IMR-90 (cell line): ENCODE measurements around the gene LENG1. TPM values are rescaled to one million over a fixed set of nuclear protein-coding genes. Genes with fewer than 3 reads are reported as not detected.

Experiments used
- ATAC-seq: fragments of 200-7000 bp; cut with Tn5 transposase; 2 replicates; pipeline ENCODE4 v1.9.1; 2020; ENCODE audit warnings: low read depth, mild to moderate bottlenecking, moderate library complexity
- BruUV-seq: library from RNA; stranded (reverse); fragments of 400-500 nt; replicated peaks from 2 replicates; lab custom pipeline; 2021; lab: Mats Ljungman, UMichigan
- CTCF ChIA-PET: fragments of 300-600 bp; formaldehyde crosslinking; extraction: SDS; loops from one replicate; lab custom pipeline; 2021; ENCODE audit warnings: antibody characterized with exemption; lab: Yijun Ruan, JAX
- POLR2A ChIA-PET: fragments of 300-600 bp; sonication (Branson Sonifier 250); formaldehyde crosslinking; loops from one replicate; lab custom pipeline; 2022; ENCODE audit warnings: antibody characterized with exemption; ENCODE audit not compliant: unreplicated experiment; lab: Charles Lee
- DNase-seq: peaks from one replicate; pipeline ENCODE4 v3.0.0; 2013
- H2AFZ ChIP-seq: replicated peaks from 2 replicates; pipeline ENCODE3; 2013; ENCODE audit warnings: low read length, mild to moderate bottlenecking; ENCODE audit not compliant: poor library complexity
- H2AK5ac ChIP-seq: 2 replicates; pipeline ENCODE4 v1.6.1; 2013; ENCODE audit warnings: low read depth, low read length, inconsistent platforms
- H2AK9ac ChIP-seq: replicated peaks from 2 replicates; pipeline ENCODE3; 2013; ENCODE audit warnings: mild to moderate bottlenecking, low read depth, low read length, moderate library complexity; ENCODE audit not compliant: poor library complexity
- H2BK120ac ChIP-seq: 2 replicates; pipeline ENCODE4 v1.6.1; 2013; ENCODE audit warnings: low read depth, low read length, inconsistent platforms
- H2BK15ac ChIP-seq: 3 replicates; pipeline ENCODE4 v1.6.1; 2013; ENCODE audit warnings: low read depth, low read length, inconsistent platforms
- H2BK20ac ChIP-seq: 2 replicates; pipeline ENCODE4 v1.6.1; 2013; ENCODE audit warnings: low read depth, mild to moderate bottlenecking, inconsistent platforms, low read length, moderate library complexity
- H2BK5ac ChIP-seq: 2 replicates; pipeline ENCODE4 v1.6.1; 2013; ENCODE audit warnings: mild to moderate bottlenecking, low read depth, low read length, inconsistent platforms; ENCODE audit not compliant: poor library complexity, severe bottlenecking
- H3K14ac ChIP-seq: replicated peaks from 2 replicates; pipeline ENCODE4 v1.6.1; 2013; ENCODE audit warnings: low read depth, low read length, inconsistent platforms
- H3K18ac ChIP-seq: 2 replicates; pipeline ENCODE4 v1.6.1; 2013; ENCODE audit warnings: low read depth, low read length, control low read depth
- H3K23ac ChIP-seq: 2 replicates; pipeline ENCODE4 v1.6.1; 2013; ENCODE audit warnings: low read depth, low read length, inconsistent platforms
- H3K27ac ChIP-seq: 2 replicates; pipeline ENCODE4 v1.5.1; 2013; ENCODE audit warnings: mild to moderate bottlenecking, control low read depth, low read length; ENCODE audit not compliant: insufficient read depth
- H3K27me3 ChIP-seq: 2 replicates; pipeline ENCODE4 v1.6.1; 2013; ENCODE audit warnings: low read length; ENCODE audit not compliant: control insufficient read depth, insufficient read depth
- H3K36me3 ChIP-seq: 2 replicates; pipeline ENCODE4 v1.6.1; 2013; ENCODE audit warnings: low read length, mixed read lengths; ENCODE audit not compliant: control insufficient read depth, insufficient read depth
- H3K4ac ChIP-seq: 2 replicates; pipeline ENCODE4 v1.6.1; 2013; ENCODE audit warnings: low read depth, low read length, inconsistent platforms
- H3K4me1 ChIP-seq: 2 replicates; pipeline ENCODE4 v1.6.1; 2013; ENCODE audit warnings: low read length, mixed read lengths; ENCODE audit not compliant: control insufficient read depth, insufficient read depth
- H3K4me2 ChIP-seq: 2 replicates; pipeline ENCODE4 v1.6.1; 2013; ENCODE audit warnings: low read depth, mild to moderate bottlenecking, control low read depth, low read length, moderate library complexity
- H3K4me3 ChIP-seq: 2 replicates; pipeline ENCODE4 v1.5.1; 2013; ENCODE audit warnings: low read depth, mild to moderate bottlenecking, control low read depth, low read length, moderate library complexity; ENCODE audit not compliant: insufficient read depth
- H3K56ac ChIP-seq: 2 replicates; pipeline ENCODE4 v1.6.1; 2013; ENCODE audit warnings: low read length, inconsistent platforms; ENCODE audit not compliant: insufficient read depth; ENCODE audit errors: extremely low read depth
- H3K79me1 ChIP-seq, 2 experiments: 2 replicates each; pipeline ENCODE4 v1.6.1; 2013; ENCODE audit warnings: low read length in 2 of 2, inconsistent platforms in 1 of 2, low read depth in 1 of 2
- H3K9ac ChIP-seq: 2 replicates; pipeline ENCODE4 v1.6.1; 2013; ENCODE audit warnings: low read depth, low read length, control low read depth
- H3K9me1 ChIP-seq: 2 replicates; pipeline ENCODE4 v1.6.1; 2013; ENCODE audit warnings: low read length, inconsistent platforms; ENCODE audit not compliant: insufficient read depth
- H3K9me3 ChIP-seq: 2 replicates; pipeline ENCODE4 v1.6.1; 2013; ENCODE audit warnings: low read length; ENCODE audit not compliant: control insufficient read depth, insufficient read depth
- H4K20me1 ChIP-seq: 2 replicates; pipeline ENCODE4 v1.6.1; 2013; ENCODE audit warnings: low read length, inconsistent platforms; ENCODE audit not compliant: insufficient read depth
- H4K5ac ChIP-seq: 2 replicates; pipeline ENCODE4 v1.6.1; 2013; ENCODE audit warnings: mild to moderate bottlenecking, low read depth, low read length, control low read depth
- H4K8ac ChIP-seq, 2 experiments: 2 replicates each; pipeline ENCODE4 v1.6.1; 2013; ENCODE audit warnings: low read depth in 2 of 2, low read length in 2 of 2, control low read depth in 1 of 2, inconsistent platforms in 1 of 2
- H4K91ac ChIP-seq: 2 replicates; pipeline ENCODE4 v1.6.1; 2013; ENCODE audit warnings: low read depth, low read length, inconsistent platforms; ENCODE audit not compliant: insufficient read depth
- BHLHE40 ChIP-seq: fragments of 150-350 bp; IDR thresholded peaks from 2 replicates; pipeline ENCODE4 v1.6.1; 2016; ENCODE audit warnings: mild to moderate bottlenecking, low read depth, low read length
- FOS ChIP-seq: fragments of 150-350 bp; IDR thresholded peaks from 2 replicates; pipeline ENCODE4 v1.6.1; 2016; ENCODE audit warnings: low read depth, low read length
- MAFK ChIP-seq: IDR thresholded peaks from 2 replicates; pipeline ENCODE4 v1.6.1; 2012; ENCODE audit warnings: low read depth, low read length, improper control_type of control experiment
- MXI1 ChIP-seq: IDR thresholded peaks from 2 replicates; pipeline ENCODE4 v1.6.1; 2012; ENCODE audit warnings: low read depth, mild to moderate bottlenecking, low read length, moderate library complexity, borderline replicate concordance
- POLR2A ChIP-seq: IDR thresholded peaks from 2 replicates; pipeline ENCODE4 v1.6.1; 2012; ENCODE audit warnings: mild to moderate bottlenecking, low read depth, low read length
- RCOR1 ChIP-seq: IDR thresholded peaks from 2 replicates; pipeline ENCODE4 v1.6.1; 2012; ENCODE audit warnings: mild to moderate bottlenecking, low read length, improper control_type of control experiment; ENCODE audit not compliant: insufficient replicate concordance
- SMC3 ChIP-seq: fragments of 150-350 bp; IDR thresholded peaks from 2 replicates; pipeline ENCODE4 v1.6.1; 2016; ENCODE audit warnings: low read depth, mild to moderate bottlenecking, antibody characterized with exemption, low read length, moderate library complexity
- WGBS, 2 experiments: methylation state at CpG; one replicate each; pipeline versions ENCODE4 v1.1.5 to v1.1.7; 2013; ENCODE audit warnings: missing lambda C conversion rate in 2 of 2; ENCODE audit not compliant: insufficient read length in 1 of 2; ENCODE audit errors: extremely low coverage in 2 of 2; 5-methylcytosine and 5-hydroxymethylcytosine counted together
- dilution Hi-C: fragments of 300-500 bp; cut with HindIII; formaldehyde crosslinking; loops from one replicate; pipeline ENCODE4 v1.14.3; 2018; ENCODE audit warnings: low sequenced_read_pairs; ENCODE audit not compliant: unreplicated experiment
- in situ Hi-C: fragments of 300-500 bp; cut with MboI; formaldehyde crosslinking; loops from 3 replicates; pipeline ENCODE4 v1.14.3; 2019; ENCODE audit warnings: low sequenced_read_pairs, inconsistent platforms, mixed read lengths
- intact Hi-C: fragments of 100-400 bp; cut with micrococcal nuclease; formaldehyde crosslinking; loops from 2 replicates; pipeline ENCODE4 v1.10.0; 2022
- polyA plus RNA-seq, 3 experiments: library from polyadenylated mRNA; depleted of rRNA; stranded (reverse); fragments of >200 nt; gene quantifications; 2 replicates each; pipeline ENCODE4 v1.2.3, GENCODE V29; 2012; ENCODE audit warnings: low replicate concordance in 1 of 3
- total RNA-seq: library from RNA; depleted of rRNA; stranded (reverse); fragments of >200 nt; gene quantifications from 2 replicates; pipeline ENCODE4 v1.2.3, GENCODE V29; 2012
- TF ChIP-seq, protein P1 (sequence below): fragments of 150-350 bp; IDR thresholded peaks from 2 replicates; pipeline ENCODE4 v1.6.1; 2016; ENCODE audit warnings: low read depth, mild to moderate bottlenecking, low read length, moderate library complexity, borderline replicate concordance
- TF ChIP-seq, protein P2 (sequence below): fragments of 150-350 bp; IDR thresholded peaks from 2 replicates; pipeline ENCODE4 v1.6.1; 2017; ENCODE audit warnings: mild to moderate bottlenecking, antibody characterized with exemption, low read length, low read depth
- TF ChIP-seq, protein P3 (sequence below): conservative IDR thresholded peaks from 2 replicates; pipeline ENCODE4 v1.5.1; 2012; ENCODE audit warnings: mild to moderate bottlenecking, low read depth, low read length, improper control_type of control experiment

Gene LENG1
- total and polyA plus RNA-seq, 2 of the 4 experiments (the other 2 are of a cell fraction) = 2.7 to 5.3 TPM

DNA sequence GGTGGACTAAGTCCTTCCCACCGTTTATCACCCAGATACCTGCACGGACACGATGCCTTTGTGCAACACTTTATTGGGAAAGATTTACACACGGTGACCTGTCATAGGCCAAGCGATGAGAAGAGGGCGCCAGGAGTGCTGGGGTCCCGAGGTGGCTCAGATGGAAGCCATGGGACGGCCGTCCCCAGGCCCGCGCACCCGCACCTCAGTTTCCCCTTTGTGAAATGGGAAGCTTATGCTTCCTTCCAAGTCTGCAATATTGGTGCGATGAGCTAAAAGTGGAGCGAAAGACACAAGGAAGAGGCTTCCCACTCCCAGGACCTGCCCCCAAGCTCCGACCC is 13.8 kb upstream of the LENG1 start (continued):
- no peak for TF ChIP-seq SMC3
- TF ChIP-seq, protein P1, sequence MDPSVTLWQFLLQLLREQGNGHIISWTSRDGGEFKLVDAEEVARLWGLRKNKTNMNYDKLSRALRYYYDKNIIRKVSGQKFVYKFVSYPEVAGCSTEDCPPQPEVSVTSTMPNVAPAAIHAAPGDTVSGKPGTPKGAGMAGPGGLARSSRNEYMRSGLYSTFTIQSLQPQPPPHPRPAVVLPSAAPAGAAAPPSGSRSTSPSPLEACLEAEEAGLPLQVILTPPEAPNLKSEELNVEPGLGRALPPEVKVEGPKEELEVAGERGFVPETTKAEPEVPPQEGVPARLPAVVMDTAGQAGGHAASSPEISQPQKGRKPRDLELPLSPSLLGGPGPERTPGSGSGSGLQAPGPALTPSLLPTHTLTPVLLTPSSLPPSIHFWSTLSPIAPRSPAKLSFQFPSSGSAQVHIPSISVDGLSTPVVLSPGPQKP = no peak

DNA sequence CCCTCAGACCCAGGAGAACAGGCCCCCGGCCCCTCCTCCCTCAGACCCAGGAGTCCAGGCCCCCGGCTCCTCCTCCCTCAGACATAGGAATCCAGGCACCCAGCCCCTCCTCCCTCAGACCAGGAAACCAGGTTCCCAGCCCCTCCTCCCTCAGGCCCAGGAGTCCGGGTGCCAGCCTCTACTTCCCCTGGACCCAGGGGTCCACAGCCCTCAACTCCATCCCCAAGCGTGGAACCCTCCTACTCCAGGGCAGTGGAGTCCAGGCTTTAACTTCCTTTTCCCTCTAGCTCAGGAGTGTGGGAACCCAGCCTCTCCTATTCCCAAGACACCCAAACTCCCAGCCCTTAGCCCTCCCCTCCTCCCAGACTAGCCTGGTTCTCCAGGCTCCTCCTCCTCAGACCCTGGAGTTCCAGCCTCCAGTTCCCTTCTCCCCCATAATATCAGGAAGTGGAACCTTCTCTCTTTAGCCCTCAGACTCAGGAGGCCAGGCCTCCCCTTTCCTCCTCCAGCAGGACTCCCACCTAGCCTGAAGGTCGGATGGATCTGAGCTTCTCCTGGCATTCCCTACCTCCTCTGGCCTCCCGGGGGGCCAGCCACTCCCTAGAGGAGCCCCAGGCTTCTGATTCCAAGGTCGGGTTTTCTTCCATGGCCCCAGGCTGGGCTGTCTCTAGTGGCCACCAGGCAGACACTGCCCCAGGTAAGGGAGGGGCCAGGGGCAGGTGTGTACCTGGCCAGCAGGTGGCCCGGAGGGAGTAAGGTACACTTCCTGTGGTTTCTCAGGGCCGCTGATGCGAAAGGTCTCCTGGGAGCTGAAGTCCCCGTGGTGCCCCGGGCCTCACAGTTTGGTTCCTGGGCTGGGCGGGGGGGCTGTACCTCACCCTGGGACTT is 13.2 kb upstream of the LENG1 start, which contains the start of gene TMC4:
TMC4 (minus strand) TSS at position 690 of the 888 bp plus-strand sequence; CDS start at position 647, 43 bp downstream.
- H3K4me1 ChIP-seq = no peaks in the 10 kb centered on the region
- peak within 1 kb of the TSS; percentile 72 for H2AK9ac ChIP-seq
- in situ Hi-C loops = no loop called here
- H3K4ac ChIP-seq = no peak within 1 kb of the TSS
- ChIA-PET CTCF (no interaction called here), POLR2A (no interaction called here)
- no peaks in the 10 kb centered on the region; a peak in 1 of 4 replicates for H3K79me1 ChIP-seq
- intact Hi-C loops = no loop called here
- no peak within 1 kb of the TSS for H3K56ac ChIP-seq
- BruUV-seq = no TSS peak
- ATAC-seq = peak; percentile 55
- no peaks in the 10 kb centered on the region for H3K9me3 ChIP-seq
- no peak within 1 kb of the TSS for H4K8ac ChIP-seq
- no peak within 1 kb of the TSS for H3K27ac ChIP-seq
- H4K5ac ChIP-seq = no peak within 1 kb of the TSS
- H2AK5ac ChIP-seq = 0 out of 2 replicates have a peak within 1 kb of the TSS, but pooled peaks have one; percentile 15
- H3K18ac ChIP-seq = no peak within 1 kb of the TSS
- WGBS, 2 experiments = 43% methylated on average over 4 of the region's 13 CpGs; no CpG with 5 or more reads in 1 of the 2 experiments
- peak within 1 kb of the TSS; percentile 75 for H2AFZ ChIP-seq
- no peak within 1 kb of the TSS for H2BK5ac ChIP-seq
- no peak for DNase-seq
- no peaks in the 10 kb centered on the region for H3K9me1 ChIP-seq
- no peak within 1 kb of the TSS for H3K14ac ChIP-seq
- dilution Hi-C loops = no loop called here
- H3K4me2 ChIP-seq = no peak within 1 kb of the TSS
- no peak within 1 kb of the TSS for H2BK15ac ChIP-seq
- H3K9ac ChIP-seq = no peak within 1 kb of the TSS
- H3K36me3 ChIP-seq = peaks cover 6% of the 10 kb centered on the region; the same call in 1 of the 2 replicates
- H3K27me3 ChIP-seq = no peaks in the 10 kb centered on the region
- no peak within 1 kb of the TSS for H4K91ac ChIP-seq
- no peak within 1 kb of the TSS for H3K23ac ChIP-seq
- H2BK120ac ChIP-seq = no peak within 1 kb of the TSS
- no peaks in the 10 kb centered on the region; the same call in 1 of the 2 replicates for H4K20me1 ChIP-seq
- no peak within 1 kb of the TSS for H2BK20ac ChIP-seq
- H3K4me3 ChIP-seq = no peak within 1 kb of the TSS
- no peak for TF ChIP-seq BHLHE40
- no peak for TF ChIP-seq POLR2A
- TF ChIP-seq MAFK = no peak
- no peak for TF ChIP-seq RCOR1
- TF ChIP-seq, protein P2, sequence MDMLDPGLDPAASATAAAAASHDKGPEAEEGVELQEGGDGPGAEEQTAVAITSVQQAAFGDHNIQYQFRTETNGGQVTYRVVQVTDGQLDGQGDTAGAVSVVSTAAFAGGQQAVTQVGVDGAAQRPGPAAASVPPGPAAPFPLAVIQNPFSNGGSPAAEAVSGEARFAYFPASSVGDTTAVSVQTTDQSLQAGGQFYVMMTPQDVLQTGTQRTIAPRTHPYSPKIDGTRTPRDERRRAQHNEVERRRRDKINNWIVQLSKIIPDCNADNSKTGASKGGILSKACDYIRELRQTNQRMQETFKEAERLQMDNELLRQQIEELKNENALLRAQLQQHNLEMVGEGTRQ = no peak
- no peak for TF ChIP-seq MXI1
- TF ChIP-seq, protein P3, sequence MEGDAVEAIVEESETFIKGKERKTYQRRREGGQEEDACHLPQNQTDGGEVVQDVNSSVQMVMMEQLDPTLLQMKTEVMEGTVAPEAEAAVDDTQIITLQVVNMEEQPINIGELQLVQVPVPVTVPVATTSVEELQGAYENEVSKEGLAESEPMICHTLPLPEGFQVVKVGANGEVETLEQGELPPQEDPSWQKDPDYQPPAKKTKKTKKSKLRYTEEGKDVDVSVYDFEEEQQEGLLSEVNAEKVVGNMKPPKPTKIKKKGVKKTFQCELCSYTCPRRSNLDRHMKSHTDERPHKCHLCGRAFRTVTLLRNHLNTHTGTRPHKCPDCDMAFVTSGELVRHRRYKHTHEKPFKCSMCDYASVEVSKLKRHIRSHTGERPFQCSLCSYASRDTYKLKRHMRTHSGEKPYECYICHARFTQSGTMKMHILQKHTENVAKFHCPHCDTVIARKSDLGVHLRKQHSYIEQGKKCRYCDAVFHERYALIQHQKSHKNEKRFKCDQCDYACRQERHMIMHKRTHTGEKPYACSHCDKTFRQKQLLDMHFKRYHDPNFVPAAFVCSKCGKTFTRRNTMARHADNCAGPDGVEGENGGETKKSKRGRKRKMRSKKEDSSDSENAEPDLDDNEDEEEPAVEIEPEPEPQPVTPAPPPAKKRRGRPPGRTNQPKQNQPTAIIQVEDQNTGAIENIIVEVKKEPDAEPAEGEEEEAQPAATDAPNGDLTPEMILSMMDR = no peak
- TF ChIP-seq, protein P1 = no peak
- no peak for TF ChIP-seq FOS
- no peak for TF ChIP-seq SMC3
